Right atrium auricular region (tissue), 2 donors: ENCODE data around the gene CLEC4M. TPM values are rescaled to one million over a fixed set of nuclear protein-coding genes. Genes with fewer than 3 reads are reported as not detected.

Source experiments
- DNase-seq: peaks from one replicate; pipeline ENCODE4 v3.0.0-alpha.2; 2019; ENCODE audit warnings: low spot score
- H3K27ac ChIP-seq, 2 donors: fragments of 200-600 bp; sonication (generic); 1 replicate in 1 of 2; 2 replicates in 1 of 2; pipeline ENCODE4 v1.5.1; 2016 to 2019
- H3K27me3 ChIP-seq, 2 donors: fragments of 200-600 bp; sonication (generic); one replicate each; pipeline versions ENCODE4 v1.5.1 to v1.6.0; 2017 to 2019
- H3K36me3 ChIP-seq: fragments of 200-600 bp; sonication (generic); one replicate; pipeline ENCODE4 v1.5.1; 2016
- H3K4me1 ChIP-seq, 2 donors: fragments of 200-600 bp; sonication (generic); one replicate each; pipeline versions ENCODE4 v1.5.1 to v1.6.0; 2017 to 2019
- H3K4me3 ChIP-seq, 2 donors: fragments of 200-600 bp; sonication (generic); 1 replicate in 1 of 2; 2 replicates in 1 of 2; pipeline ENCODE4 v1.5.1; 2017 to 2019; ENCODE audit warnings: mild to moderate bottlenecking in 1 of 2, moderate library complexity in 1 of 2
- H3K9me3 ChIP-seq, 2 donors: fragments of 200-600 bp; sonication (generic); one replicate each; pipeline ENCODE4 v1.5.1; 2019
- total RNA-seq, 2 donors: library from RNA; depleted of rRNA; stranded (reverse); fragments of >200 nt; gene quantifications; one replicate each; pipeline ENCODE4 v1.1.0, GENCODE V29; 2016
- TF ChIP-seq, protein P1 (sequence below), 2 donors: fragments of 200-600 bp; sonication (generic); IDR thresholded peaks; one replicate each; pipeline ENCODE4 v1.5.1; 2019; ENCODE audit warnings: antibody characterized with exemption in 2 of 2

Gene CLEC4M
- total RNA-seq, 2 donors from 2014 or later = not detected

GRCh38 chr19:7784856-7785255, 21.8 kb downstream of the CLEC4M start:
- peaks cover 0 to 10% of the 10 kb centered on the region in 2 donors for H3K4me1 ChIP-seq
- H3K36me3 ChIP-seq = no peaks in the 10 kb centered on the region
- no peak for DNase-seq
- peaks cover 11 to 18% of the 10 kb centered on the region in 2 donors for H3K27me3 ChIP-seq
- H3K27ac ChIP-seq = no peak overlapping the region
- no peak overlapping the region for H3K4me3 ChIP-seq
- no peaks in the 10 kb centered on the region for H3K9me3 ChIP-seq
- TF ChIP-seq, protein P1, sequence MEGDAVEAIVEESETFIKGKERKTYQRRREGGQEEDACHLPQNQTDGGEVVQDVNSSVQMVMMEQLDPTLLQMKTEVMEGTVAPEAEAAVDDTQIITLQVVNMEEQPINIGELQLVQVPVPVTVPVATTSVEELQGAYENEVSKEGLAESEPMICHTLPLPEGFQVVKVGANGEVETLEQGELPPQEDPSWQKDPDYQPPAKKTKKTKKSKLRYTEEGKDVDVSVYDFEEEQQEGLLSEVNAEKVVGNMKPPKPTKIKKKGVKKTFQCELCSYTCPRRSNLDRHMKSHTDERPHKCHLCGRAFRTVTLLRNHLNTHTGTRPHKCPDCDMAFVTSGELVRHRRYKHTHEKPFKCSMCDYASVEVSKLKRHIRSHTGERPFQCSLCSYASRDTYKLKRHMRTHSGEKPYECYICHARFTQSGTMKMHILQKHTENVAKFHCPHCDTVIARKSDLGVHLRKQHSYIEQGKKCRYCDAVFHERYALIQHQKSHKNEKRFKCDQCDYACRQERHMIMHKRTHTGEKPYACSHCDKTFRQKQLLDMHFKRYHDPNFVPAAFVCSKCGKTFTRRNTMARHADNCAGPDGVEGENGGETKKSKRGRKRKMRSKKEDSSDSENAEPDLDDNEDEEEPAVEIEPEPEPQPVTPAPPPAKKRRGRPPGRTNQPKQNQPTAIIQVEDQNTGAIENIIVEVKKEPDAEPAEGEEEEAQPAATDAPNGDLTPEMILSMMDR (IDR thresholded peaks at IDR 0.05) = no peak

- Histone ChIP-seq H3K27me3 (peaks cover 11 to 18% of the 10 kb centered on the region in 2 donors), H3K27ac (no peak overlapping the region), H3K4me3 (peak overlapping the region in 1 of 2 donors; percentile 21), H3K4me1 (peaks cover 0 to 10% of the 10 kb centered on the region in 2 donors), H3K36me3 (no peaks in the 10 kb centered on the region), H3K9me3 (no peaks in the 10 kb centered on the region)
- TF ChIP-seq, protein P1 (IDR thresholded peaks at IDR 0.05) = no peak
- DNase-seq = no peak
Measured at GRCh38 chr19:7787141-7787540, 24.1 kb downstream of the CLEC4M start.

DNA sequence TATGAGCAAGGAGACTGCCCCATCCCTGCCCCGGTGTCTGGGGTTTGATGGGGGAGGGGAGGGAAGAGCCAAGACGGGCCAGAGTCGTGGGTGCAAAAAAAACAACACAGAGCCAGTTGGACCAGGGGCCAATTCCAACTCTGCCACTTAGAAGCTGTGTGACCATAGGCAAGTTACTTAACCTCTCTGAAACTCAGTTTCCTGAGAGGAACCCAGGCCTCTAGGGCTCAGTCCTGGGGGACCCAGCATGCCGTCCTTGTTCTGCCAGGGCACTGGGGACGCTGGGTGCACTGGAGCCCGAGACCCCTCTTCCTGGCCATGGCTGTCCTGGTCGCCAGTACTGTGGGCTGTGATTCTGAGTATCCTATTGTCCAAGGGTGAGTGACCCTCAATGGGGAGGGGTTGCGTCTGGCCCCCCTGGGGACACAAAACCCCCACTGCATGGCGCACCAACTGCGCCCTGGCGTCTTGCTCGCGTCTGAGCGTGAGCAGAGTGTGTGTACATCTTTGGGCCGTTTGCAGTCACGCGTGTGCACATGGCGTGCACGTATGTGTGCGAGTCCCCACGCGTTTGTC, 24.6 kb downstream of the CLEC4M start:
- Histone ChIP-seq H3K9me3 (no peaks in the 10 kb centered on the region), H3K4me3 (peak overlapping the region; percentile 1 to 21), H3K4me1 (peaks cover 0 to 10% of the 10 kb centered on the region in 2 donors), H3K27ac (no peak overlapping the region), H3K27me3 (peaks cover 11 to 18% of the 10 kb centered on the region in 2 donors), H3K36me3 (no peaks in the 10 kb centered on the region)
- DNase-seq = no peak
- TF ChIP-seq, protein P1 (IDR thresholded peaks at IDR 0.05) = no peak

DNA sequence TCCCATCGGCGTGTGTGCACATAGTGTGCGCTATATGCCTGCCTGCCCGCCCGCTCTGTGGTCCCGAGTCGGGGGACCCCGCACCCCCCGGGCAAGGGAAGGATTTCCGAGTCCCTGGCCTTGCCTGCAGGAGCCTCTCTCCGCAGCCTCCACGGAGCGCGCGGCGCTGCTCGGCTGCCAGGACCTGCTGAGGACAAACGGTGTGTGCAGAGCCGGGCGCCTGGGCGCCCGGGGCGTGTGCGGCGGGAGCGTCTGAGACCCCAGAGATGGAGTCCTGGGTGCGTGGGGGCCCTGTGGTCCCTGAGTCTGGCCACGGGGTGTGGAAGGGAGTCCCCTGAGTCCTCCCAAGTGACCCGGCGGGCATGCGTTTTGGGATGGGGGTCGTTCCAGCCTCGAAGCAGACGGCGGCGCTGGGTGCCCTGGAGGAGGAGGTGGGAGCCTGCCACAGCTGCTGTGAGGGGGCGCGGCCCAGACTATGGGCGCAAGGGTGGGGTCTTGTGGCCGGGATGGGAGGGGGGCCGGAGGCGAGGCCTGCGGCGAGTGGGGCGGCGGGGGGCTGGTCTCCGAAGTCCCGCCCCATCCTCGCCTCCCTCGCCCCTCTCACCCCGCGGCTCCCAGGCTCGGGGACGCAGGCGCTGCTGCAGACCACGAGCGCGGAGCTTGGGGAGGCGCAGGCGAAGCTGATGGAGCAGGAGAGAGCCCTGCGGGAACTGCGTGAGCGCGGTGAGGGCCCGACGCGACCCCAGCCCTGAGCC, 25.3 kb downstream of the CLEC4M start:
- Histone ChIP-seq H3K4me1 (peaks cover 0 to 10% of the 10 kb centered on the region in 2 donors), H3K9me3 (no peaks in the 10 kb centered on the region), H3K36me3 (no peaks in the 10 kb centered on the region), H3K27ac (no peak overlapping the region), H3K27me3 (peaks cover 11 to 18% of the 10 kb centered on the region in 2 donors), H3K4me3 (peak overlapping the region in 1 of 2 donors; percentile 21)
- no peak for DNase-seq
- TF ChIP-seq, protein P1 (IDR thresholded peaks at IDR 0.05) = no peak

DNA sequence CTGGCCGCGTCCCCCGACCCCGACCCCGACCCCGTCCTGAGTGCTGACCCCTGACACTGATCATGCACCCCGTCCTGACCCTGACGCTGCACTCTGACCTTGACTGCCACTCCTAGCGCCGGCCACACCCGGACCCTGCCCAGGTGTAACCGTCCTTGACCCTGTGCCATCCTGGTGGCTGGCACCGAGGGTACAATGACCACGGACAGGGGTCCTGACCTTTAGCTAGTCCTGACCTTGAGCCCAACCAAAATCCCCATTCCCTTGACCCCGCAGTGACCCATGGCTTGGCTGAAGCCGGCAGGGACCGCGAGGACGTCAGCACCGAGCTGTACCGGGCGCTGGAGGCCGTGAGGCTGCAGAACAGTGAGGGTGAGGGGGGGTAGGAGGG, 25.9 kb downstream of the CLEC4M start:
- TF ChIP-seq, protein P1 (IDR thresholded peaks at IDR 0.05) = no peak
- DNase-seq = no peak
- no peak overlapping the region for H3K27ac ChIP-seq
- peaks cover 0 to 10% of the 10 kb centered on the region in 2 donors for H3K4me1 ChIP-seq
- H3K27me3 ChIP-seq = peaks cover 11 to 18% of the 10 kb centered on the region in 2 donors
- H3K4me3 ChIP-seq = peak overlapping the region in 1 of 2 donors; percentile 21
- no peaks in the 10 kb centered on the region for H3K36me3 ChIP-seq
- H3K9me3 ChIP-seq = no peaks in the 10 kb centered on the region
